Transverse colon (tissue), 4 donors: ENCODE data around the gene TMEM11. TPM values are rescaled to one million over a fixed set of nuclear protein-coding genes. Genes with fewer than 3 reads are reported as not detected.
A peak's percentile ranks its signal among the peaks of the same experiment; 100 is the strongest.

Source experiments
- DNase-seq: peaks from one replicate; pipeline ENCODE4 v3.0.0-alpha.2; 2019
- H3K27ac ChIP-seq, 4 donors: fragments of 200-600 bp; sonication (generic); 2 replicates each; pipeline ENCODE4 v1.5.1; 2016 to 2018; ENCODE audit warnings: inconsistent platforms in 4 of 4
- H3K27me3 ChIP-seq: fragments of 200-600 bp; sonication (generic); 2 replicates; pipeline ENCODE4 v1.5.1; 2017; ENCODE audit warnings: inconsistent platforms
- H3K36me3 ChIP-seq, 4 donors: fragments of 200-600 bp; sonication (generic); 2 replicates each; pipeline ENCODE4 v1.5.1; 2017 to 2019; ENCODE audit warnings: inconsistent platforms in 4 of 4
- H3K4me1 ChIP-seq, 4 donors: fragments of 200-600 bp; sonication (generic); 2 replicates each; pipeline ENCODE4 v1.5.1; 2017 to 2020; ENCODE audit warnings: inconsistent platforms in 4 of 4
- H3K4me3 ChIP-seq, 4 donors: fragments of 200-600 bp; sonication (generic); 1 replicate in 1 of 4; 2 replicates in 3 of 4; pipeline versions ENCODE4 v1.5.1 to v1.6.1; 2017 to 2019; ENCODE audit warnings: inconsistent platforms in 4 of 4
- H3K9me3 ChIP-seq, 2 donors: fragments of 200-600 bp; sonication (generic); 2 replicates each; pipeline ENCODE4 v1.5.1; 2017 to 2019; ENCODE audit warnings: inconsistent platforms in 2 of 2
- EP300 ChIP-seq: sonication (generic); formaldehyde crosslinking; IDR thresholded peaks from one replicate; pipeline ENCODE4 v1.6.1; 2017; ENCODE audit warnings: antibody characterized with exemption, low read depth
- POLR2A ChIP-seq: fragments of 450-650 bp; IDR thresholded peaks from one replicate; pipeline ENCODE4 v1.6.1; 2016; ENCODE audit warnings: antibody characterized with exemption, mild to moderate bottlenecking, moderate library complexity
- POLR2AphosphoS5 ChIP-seq, 3 donors: sonication (generic); formaldehyde crosslinking; IDR thresholded peaks; one replicate each; pipeline ENCODE4 v1.6.1; 2016; ENCODE audit warnings: antibody characterized with exemption in 3 of 3
- WGBS, 2 donors: methylation state at CpG; one replicate each; pipeline ENCODE4 v1.1.5; 2018; ENCODE audit warnings: low coverage in 1 of 2; 5-methylcytosine and 5-hydroxymethylcytosine counted together
- in situ Hi-C, 4 donors: fragments of 200-750 bp; cut with MboI; loops; one replicate each; pipeline versions ENCODE4 v1.15.0 to v1.15.1; 2017; ENCODE audit warnings: low sequenced_read_pairs in 3 of 4, low pct_ligation_motif_present in 1 of 4, low pct_unique_long_range_greater_than_20kb in 1 of 4
- intact Hi-C: fragments of 100-400 bp; cut with DNase I; formaldehyde crosslinking; loops from one replicate; pipeline ENCODE4 v1.15.1; 2023; ENCODE audit warnings: low total_unique reads
- total RNA-seq, 4 donors: library from RNA; depleted of rRNA; stranded (reverse); fragments of >200 nt; gene quantifications; one replicate each; pipeline ENCODE4 v1.1.0, GENCODE V29; 2016
- TF ChIP-seq, protein P1 (sequence below), 5 experiments: fragments of 200-600 bp in 3 of 5; fragments of 450-650 bp in 2 of 5; sonication (generic) in 3 of 5; IDR thresholded peaks; 1 replicate in 2 of 5; 2 replicates in 3 of 5; pipeline ENCODE4 v1.5.1; 2016 to 2017; ENCODE audit warnings: antibody characterized with exemption in 5 of 5, inconsistent platforms in 3 of 5, mild to moderate bottlenecking in 2 of 5, moderate library complexity in 1 of 5

Gene TMEM11
- total RNA-seq, 4 donors from 2014 or later: 15.1 to 35.0 (median 24.5) TPM

DNA sequence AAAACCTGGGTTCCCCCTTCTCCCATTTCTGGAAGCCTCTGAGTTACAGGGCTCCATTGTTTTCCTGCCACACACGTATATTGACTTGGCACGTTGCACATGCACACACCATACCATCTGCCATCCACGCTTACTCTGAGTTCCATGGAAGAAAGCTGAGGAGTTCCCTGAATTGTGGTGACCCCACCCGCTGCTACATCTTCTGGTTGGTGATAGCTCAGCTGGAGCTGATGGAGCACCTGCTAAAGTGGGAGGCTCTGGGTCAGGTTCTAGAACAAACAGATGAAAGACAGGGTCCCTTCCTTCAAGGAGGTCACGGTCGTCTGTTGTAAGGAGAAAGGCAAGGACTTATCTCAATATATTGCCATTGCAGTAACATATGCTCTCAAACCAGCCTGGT lies 41.1 kb downstream of the TMEM11 start:
- no peak for DNase-seq
- Histone ChIP-seq H3K4me3 (no peak overlapping the region), H3K36me3 (no peaks in the 10 kb centered on the region), H3K4me1 (peaks cover 0 to 12% (median 4%) of the 10 kb centered on the region in 4 donors), H3K27ac (no peak overlapping the region), H3K27me3 (no peaks in the 10 kb centered on the region), H3K9me3 (no peaks in the 10 kb centered on the region)
- WGBS, 2 donors: 60 to 95% methylated on average over 1 to 6 of the region's 6 CpGs
- intact Hi-C loops: no loop called here
- in situ Hi-C loops: no loop called here
- TF ChIP-seq, protein P1, sequence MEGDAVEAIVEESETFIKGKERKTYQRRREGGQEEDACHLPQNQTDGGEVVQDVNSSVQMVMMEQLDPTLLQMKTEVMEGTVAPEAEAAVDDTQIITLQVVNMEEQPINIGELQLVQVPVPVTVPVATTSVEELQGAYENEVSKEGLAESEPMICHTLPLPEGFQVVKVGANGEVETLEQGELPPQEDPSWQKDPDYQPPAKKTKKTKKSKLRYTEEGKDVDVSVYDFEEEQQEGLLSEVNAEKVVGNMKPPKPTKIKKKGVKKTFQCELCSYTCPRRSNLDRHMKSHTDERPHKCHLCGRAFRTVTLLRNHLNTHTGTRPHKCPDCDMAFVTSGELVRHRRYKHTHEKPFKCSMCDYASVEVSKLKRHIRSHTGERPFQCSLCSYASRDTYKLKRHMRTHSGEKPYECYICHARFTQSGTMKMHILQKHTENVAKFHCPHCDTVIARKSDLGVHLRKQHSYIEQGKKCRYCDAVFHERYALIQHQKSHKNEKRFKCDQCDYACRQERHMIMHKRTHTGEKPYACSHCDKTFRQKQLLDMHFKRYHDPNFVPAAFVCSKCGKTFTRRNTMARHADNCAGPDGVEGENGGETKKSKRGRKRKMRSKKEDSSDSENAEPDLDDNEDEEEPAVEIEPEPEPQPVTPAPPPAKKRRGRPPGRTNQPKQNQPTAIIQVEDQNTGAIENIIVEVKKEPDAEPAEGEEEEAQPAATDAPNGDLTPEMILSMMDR (IDR thresholded peaks at IDR 0.05): no peak
- TF ChIP-seq EP300: no peak

DNA sequence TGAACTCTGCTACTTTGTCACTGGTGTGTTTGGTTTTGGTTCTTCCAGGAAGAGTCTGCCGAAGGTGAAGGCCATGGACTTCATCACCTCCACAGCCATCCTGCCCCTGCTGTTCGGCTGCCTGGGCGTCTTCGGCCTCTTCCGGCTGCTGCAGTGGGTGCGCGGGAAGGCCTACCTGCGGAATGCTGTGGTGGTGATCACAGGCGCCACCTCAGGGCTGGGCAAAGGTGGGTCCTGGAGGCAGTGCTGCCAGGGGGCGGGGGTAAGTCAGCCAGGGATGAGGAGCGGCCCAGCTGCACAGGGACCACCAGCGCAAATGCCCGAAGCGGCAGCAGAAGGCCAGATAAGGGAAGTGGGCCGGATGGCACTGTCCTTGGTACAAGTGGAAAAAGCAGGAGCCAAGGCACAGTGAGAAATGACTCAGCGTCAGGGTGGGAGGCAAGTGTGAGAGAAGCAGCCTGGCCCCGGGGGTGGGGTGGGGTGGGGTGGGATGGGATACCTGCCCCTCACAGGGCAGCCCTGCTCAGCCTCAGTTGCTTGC lies 41.9 kb downstream of the TMEM11 start:
- H3K9me3 ChIP-seq: no peaks in the 10 kb centered on the region
- H3K27ac ChIP-seq: peak overlapping the region in 1 of 4 donors; percentile 65
- H3K4me1 ChIP-seq: peaks cover 0 to 20% (median 8%) of the 10 kb centered on the region in 4 donors
- TF ChIP-seq POLR2A: no peak
- TF ChIP-seq EP300: no peak
- no peak for TF ChIP-seq POLR2AphosphoS5 (IDR thresholded peaks at IDR 0.05)
- TF ChIP-seq, protein P1 (IDR thresholded peaks at IDR 0.05): no peak
- intact Hi-C loops: no loop called here
- DNase-seq: no peak
- in situ Hi-C loops: no loop called here
- H3K27me3 ChIP-seq: no peaks in the 10 kb centered on the region
- no peak overlapping the region for H3K4me3 ChIP-seq
- 92 to 100% methylated on average over 5 to 17 of the region's 17 CpGs for WGBS, 2 donors
- no peaks in the 10 kb centered on the region for H3K36me3 ChIP-seq

DNA sequence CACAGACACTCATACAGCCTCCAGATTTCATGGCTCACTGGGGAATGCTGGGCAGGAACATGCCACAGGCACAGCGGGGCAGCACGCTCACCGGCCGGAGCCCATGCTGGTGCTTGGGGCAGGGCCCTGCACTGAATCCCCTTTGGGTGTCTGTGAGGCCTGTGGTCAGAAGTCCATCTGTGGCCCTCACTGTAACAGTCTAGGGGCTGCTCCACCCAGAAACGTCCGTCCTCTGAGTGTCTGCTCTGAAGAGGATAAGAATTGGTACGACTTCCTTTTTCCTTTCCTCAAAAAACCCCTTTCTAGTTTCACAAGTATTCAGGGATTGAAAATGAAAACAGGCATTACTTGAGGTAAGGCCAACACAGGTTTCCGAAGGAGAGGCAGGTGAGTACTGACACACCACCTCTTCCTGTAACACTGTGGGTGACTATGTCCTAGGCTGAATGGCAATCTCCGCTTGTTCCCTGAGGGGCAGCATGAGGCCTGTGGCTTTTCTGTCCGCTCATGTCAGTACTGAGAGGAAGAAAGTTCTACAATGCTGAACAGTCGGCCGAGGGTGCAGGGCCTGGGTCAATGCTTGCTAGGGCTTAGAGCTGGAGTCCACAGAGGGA lies 42.5 kb downstream of the TMEM11 start:
- Histone ChIP-seq H3K36me3 (no peaks in the 10 kb centered on the region), H3K27me3 (no peaks in the 10 kb centered on the region), H3K4me3 (no peak overlapping the region), H3K27ac (peak overlapping the region in 3 of 4 donors; percentile 10 to 65 (median 22)), H3K4me1 (peaks cover 2 to 25% (median 10%) of the 10 kb centered on the region in 4 donors), H3K9me3 (no peaks in the 10 kb centered on the region)
- TF ChIP-seq POLR2A: no peak
- TF ChIP-seq EP300: no peak
- TF ChIP-seq, protein P1 (IDR thresholded peaks at IDR 0.05): no peak
- no peak for TF ChIP-seq POLR2AphosphoS5 (IDR thresholded peaks at IDR 0.05)
- intact Hi-C loops: no loop called here
- in situ Hi-C loops: no loop called here
- no peak for DNase-seq
- WGBS, 2 donors: 71 to 80% methylated on average over 7 to 12 of the region's 12 CpGs

DNA sequence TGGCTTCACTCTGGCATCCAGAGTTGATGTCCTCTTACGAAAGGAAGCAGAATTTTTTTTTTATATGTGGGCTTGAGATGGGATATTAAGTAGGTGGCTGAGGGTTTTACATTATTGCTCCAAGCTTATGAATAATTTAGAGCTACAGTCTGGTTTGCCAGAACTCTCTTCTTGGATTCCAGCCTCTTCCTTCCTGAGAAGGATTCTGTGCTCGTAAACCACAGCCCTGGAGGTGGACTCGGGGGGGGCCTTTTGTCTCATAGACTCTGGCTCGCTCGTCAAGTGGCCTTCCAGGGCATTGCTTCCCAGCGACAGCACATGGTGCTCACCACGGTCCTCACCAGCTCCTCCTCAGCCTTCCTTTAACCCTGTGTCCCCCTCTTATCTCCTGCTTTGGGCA lies 43.2 kb downstream of the TMEM11 start:
- no peaks in the 10 kb centered on the region for H3K9me3 ChIP-seq
- H3K27ac ChIP-seq: peak overlapping the region in 3 of 4 donors; percentile 10 to 65 (median 22)
- no peak overlapping the region for H3K4me3 ChIP-seq
- 57 to 75% methylated on average over 1 to 7 of the region's 7 CpGs for WGBS, 2 donors
- H3K36me3 ChIP-seq: no peaks in the 10 kb centered on the region
- H3K4me1 ChIP-seq: peaks cover 5 to 32% (median 14%) of the 10 kb centered on the region in 4 donors
- intact Hi-C loops (no loop called here), in situ Hi-C loops (no loop called here)
- no peak for TF ChIP-seq POLR2AphosphoS5 (IDR thresholded peaks at IDR 0.05)
- no peak for DNase-seq
- no peaks in the 10 kb centered on the region for H3K27me3 ChIP-seq
